MCF 10A (cell line): ENCODE results near the gene RSPO4. TPM values are rescaled to one million over a fixed set of nuclear protein-coding genes. Genes with fewer than 3 reads are reported as not detected.

Source experiments
- BruUV-seq: library from RNA; stranded (reverse); fragments of 400-500 nt; replicated peaks from 2 replicates; lab custom pipeline; 2021; lab: Mats Ljungman, UMichigan
- CTCF ChIA-PET: fragments of 300-600 bp; sonication (Branson Sonifier 250); formaldehyde crosslinking; extraction: SDS; loops from one replicate; lab custom pipeline; 2021; ENCODE audit warnings: antibody characterized with exemption, inconsistent platforms; lab: Yijun Ruan, JAX
- POLR2A ChIA-PET: fragments of 300-600, 350-650 bp; sonication (Branson Sonifier 250); formaldehyde crosslinking; extraction: SDS; loops from one replicate; lab custom pipeline; 2020; ENCODE audit warnings: antibody characterized with exemption, inconsistent platforms; lab: Yijun Ruan, JAX
- DNase-seq: peaks from one replicate; pipeline ENCODE4 v3.0.0-alpha.2; 2018; ENCODE audit not compliant: unreplicated experiment
- H3K27ac Mint-ChIP-seq: one replicate; pipeline ENCODE4 v1.8.0; 2022; ENCODE audit warnings: mild to moderate bottlenecking, low read depth, mixed read lengths; ENCODE audit not compliant: unreplicated experiment
- H3K27me3 Mint-ChIP-seq: one replicate; pipeline ENCODE4 v1.8.0; 2022; ENCODE audit warnings: mixed read lengths; ENCODE audit not compliant: insufficient read depth, unreplicated experiment
- H3K36me3 Mint-ChIP-seq: one replicate; pipeline ENCODE4 v1.8.0; 2022; ENCODE audit warnings: mild to moderate bottlenecking, moderate library complexity, mixed read lengths; ENCODE audit not compliant: insufficient read depth, unreplicated experiment
- H3K4me1 Mint-ChIP-seq: one replicate; pipeline ENCODE4 v1.8.0; 2022; ENCODE audit warnings: mixed read lengths; ENCODE audit not compliant: insufficient read depth, unreplicated experiment
- H3K4me3 Mint-ChIP-seq: one replicate; pipeline ENCODE4 v1.8.0; 2022; ENCODE audit warnings: mild to moderate bottlenecking, moderate library complexity, mixed read lengths; ENCODE audit not compliant: unreplicated experiment
- H3K9me3 Mint-ChIP-seq: one replicate; pipeline ENCODE4 v1.8.0; 2022; ENCODE audit warnings: mixed read lengths; ENCODE audit not compliant: unreplicated experiment
- intact Hi-C: fragments of 100-400 bp; cut with micrococcal nuclease; formaldehyde crosslinking; loops from 2 replicates; pipeline ENCODE4 v1.14.1; 2022
- total RNA-seq: library from RNA; stranded (reverse); gene quantifications from 2 replicates; pipeline ENCODE4 v1.2.3, GENCODE V29; 2022
- TF ChIP-seq, protein P1 (sequence below): fragments of 200-600 bp; IDR thresholded peaks from one replicate; pipeline ENCODE4 v1.8.0; 2022; ENCODE audit warnings: antibody characterized with exemption, mild to moderate bottlenecking; ENCODE audit not compliant: unreplicated experiment

RSPO4 gene
- total RNA-seq, 1 experiment from 2014 or later = not detected

DNA sequence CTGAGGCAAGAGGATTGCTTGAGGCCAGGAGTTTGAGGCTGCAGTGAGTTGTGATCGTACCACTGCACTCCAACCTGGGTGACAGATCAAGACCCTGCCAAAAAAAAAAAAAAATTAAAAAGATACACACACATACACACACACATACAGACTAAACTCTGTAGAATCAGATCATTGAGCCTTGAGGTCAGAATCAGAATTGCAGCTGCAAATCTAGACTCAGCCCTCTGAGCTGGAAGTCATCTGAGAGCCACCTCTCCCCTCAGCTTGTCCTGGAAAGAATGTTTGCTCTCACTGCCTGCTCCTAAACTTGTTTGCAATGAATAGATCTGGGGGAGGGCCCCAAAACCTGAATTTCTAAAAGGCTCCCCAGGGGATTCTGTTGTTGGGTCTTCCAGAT is 44.6 kb downstream of the RSPO4 start:
- ChIA-PET POLR2A (interaction anchor here (1.0 kb wide), 1 partner anchor 66 kb away, joined by 3 read pairs; no protein-coding TSS in a partner anchor), CTCF (interaction anchor here (0.6 to 9.0 kb wide), 36 partner anchors 8 to 393 kb away, joined by 3 to 464 read pairs (median 6); partner anchors contain the start of gene FAM110A)
- no peaks in the 10 kb centered on the region for H3K4me1 Mint-ChIP-seq
- no peaks in the 10 kb centered on the region for H3K36me3 Mint-ChIP-seq
- H3K27ac Mint-ChIP-seq = no peak overlapping the region
- no peaks in the 10 kb centered on the region for H3K9me3 Mint-ChIP-seq
- intact Hi-C loops = loop anchor here (5.0 kb wide), 1 partner anchor 255 kb away; no protein-coding TSS in a partner anchor
- BruUV-seq = no TSS peak
- no peak overlapping the region for H3K4me3 Mint-ChIP-seq
- TF ChIP-seq, protein P1, sequence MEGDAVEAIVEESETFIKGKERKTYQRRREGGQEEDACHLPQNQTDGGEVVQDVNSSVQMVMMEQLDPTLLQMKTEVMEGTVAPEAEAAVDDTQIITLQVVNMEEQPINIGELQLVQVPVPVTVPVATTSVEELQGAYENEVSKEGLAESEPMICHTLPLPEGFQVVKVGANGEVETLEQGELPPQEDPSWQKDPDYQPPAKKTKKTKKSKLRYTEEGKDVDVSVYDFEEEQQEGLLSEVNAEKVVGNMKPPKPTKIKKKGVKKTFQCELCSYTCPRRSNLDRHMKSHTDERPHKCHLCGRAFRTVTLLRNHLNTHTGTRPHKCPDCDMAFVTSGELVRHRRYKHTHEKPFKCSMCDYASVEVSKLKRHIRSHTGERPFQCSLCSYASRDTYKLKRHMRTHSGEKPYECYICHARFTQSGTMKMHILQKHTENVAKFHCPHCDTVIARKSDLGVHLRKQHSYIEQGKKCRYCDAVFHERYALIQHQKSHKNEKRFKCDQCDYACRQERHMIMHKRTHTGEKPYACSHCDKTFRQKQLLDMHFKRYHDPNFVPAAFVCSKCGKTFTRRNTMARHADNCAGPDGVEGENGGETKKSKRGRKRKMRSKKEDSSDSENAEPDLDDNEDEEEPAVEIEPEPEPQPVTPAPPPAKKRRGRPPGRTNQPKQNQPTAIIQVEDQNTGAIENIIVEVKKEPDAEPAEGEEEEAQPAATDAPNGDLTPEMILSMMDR = peak; percentile 20
- peaks cover 68% of the 10 kb centered on the region for H3K27me3 Mint-ChIP-seq
- DNase-seq = no peak

DNA sequence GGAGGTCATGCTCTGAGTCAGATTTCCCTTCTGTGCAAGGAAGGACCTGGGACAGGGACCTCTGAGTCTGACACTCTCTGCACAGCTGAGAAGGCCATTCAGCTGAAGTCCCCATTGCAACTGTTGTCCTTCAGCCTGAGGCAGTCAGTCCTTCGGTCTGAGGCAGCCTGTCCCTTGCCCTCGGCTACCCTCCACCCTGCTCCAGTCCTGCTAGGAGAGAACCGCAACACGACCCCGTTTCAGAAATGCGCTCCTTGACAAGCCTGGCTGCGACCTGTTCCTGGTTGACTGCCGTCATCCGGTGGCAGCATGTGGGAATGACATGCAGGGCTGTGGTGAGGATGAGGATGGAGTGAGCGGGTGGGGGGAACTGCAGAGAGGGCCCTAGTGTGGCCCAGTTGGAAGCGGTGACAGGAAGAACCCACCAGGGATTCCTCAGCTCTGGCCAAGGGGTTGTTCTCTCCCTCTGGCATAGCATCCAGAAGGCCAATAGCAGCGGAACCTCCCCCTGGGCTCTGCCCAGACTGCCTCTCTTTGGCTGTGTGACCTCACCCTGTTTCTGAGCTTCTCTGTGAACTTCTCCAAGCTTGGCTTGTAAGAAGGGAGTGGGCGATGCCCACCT is 45.7 kb downstream of the RSPO4 start:
- Mint-ChIP-seq H3K9me3 (no peaks in the 10 kb centered on the region), H3K36me3 (no peaks in the 10 kb centered on the region), H3K27me3 (peaks cover 67% of the 10 kb centered on the region), H3K27ac (no peak overlapping the region), H3K4me1 (no peaks in the 10 kb centered on the region), H3K4me3 (no peak overlapping the region)
- TF ChIP-seq, protein P1 = peak; percentile 100
- intact Hi-C loops = loop anchor here (1.0 to 5.0 kb wide), 2 partner anchors 140 to 256 kb away; no protein-coding TSS in a partner anchor
- peak; percentile 72 for DNase-seq
- ChIA-PET POLR2A (interaction anchor here (0.6 to 2.0 kb wide), 4 partner anchors 122 to 185 kb away, joined by 3 to 11 read pairs (median 4); no protein-coding TSS in a partner anchor), CTCF (interaction anchor here (0.6 to 9.0 kb wide), 81 partner anchors 9 to 719 kb away, joined by 3 to 464 read pairs (median 4); partner anchors contain the start of gene FAM110A)
- BruUV-seq = no TSS peak

DNA sequence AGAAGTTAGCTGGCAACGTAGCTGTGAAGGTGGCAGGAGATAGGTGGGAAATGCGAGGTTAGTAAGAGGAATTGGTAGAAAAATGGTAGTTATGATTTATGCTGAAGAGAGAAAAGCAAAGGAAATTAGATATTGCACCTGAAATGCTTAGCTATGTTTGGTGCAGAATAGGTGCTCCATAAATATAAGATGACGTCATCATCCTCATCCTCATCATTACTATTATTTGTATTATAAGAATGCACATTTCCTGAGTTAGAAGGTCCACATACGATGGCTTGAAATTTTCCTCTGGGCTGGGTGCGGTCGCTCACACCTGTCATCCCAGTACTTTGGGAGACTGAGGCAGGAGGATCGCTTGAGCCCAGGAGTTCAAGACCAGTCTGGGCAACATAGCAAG is 46.5 kb downstream of the RSPO4 start:
- Mint-ChIP-seq H3K9me3 (no peaks in the 10 kb centered on the region), H3K4me3 (no peak overlapping the region), H3K36me3 (no peaks in the 10 kb centered on the region), H3K27me3 (peaks cover 59% of the 10 kb centered on the region), H3K27ac (no peak overlapping the region), H3K4me1 (no peaks in the 10 kb centered on the region)
- TF ChIP-seq, protein P1 = no peak
- intact Hi-C loops = loop anchor here (1.0 to 5.0 kb wide), 2 partner anchors 139 to 257 kb away; no protein-coding TSS in a partner anchor
- ChIA-PET POLR2A (interaction anchor here (0.6 to 2.0 kb wide), 6 partner anchors 100 to 185 kb away, joined by 3 to 11 read pairs (median 3); partner anchors contain the start of gene FAM110A), CTCF (interaction anchor here (0.6 to 9.0 kb wide), 68 partner anchors 9 to 718 kb away, joined by 3 to 464 read pairs (median 4); partner anchors contain the start of gene FAM110A)
- no peak for DNase-seq
- BruUV-seq = no TSS peak

DNA sequence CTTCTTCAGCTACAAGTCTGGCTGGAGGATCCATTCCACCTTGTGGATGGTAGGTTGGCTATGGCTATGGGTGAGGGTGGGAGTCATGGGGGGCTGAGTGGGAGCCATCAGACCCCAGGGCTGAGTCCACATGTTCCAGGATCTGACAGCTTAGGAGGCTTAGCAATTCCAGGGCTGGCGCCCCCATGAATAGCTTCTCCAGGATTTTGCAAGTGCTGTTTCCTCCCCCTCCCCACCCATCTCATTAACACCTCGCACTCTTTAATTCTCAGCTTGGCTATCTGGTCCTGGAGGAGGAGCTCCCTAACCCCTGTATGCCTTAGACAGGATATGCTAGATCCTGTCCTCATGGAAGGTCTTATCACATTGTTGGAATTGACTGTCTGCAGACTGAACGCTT is 47.0 kb downstream of the RSPO4 start:
- Mint-ChIP-seq H3K27ac (no peak overlapping the region), H3K4me3 (no peak overlapping the region), H3K9me3 (no peaks in the 10 kb centered on the region), H3K4me1 (no peaks in the 10 kb centered on the region), H3K36me3 (no peaks in the 10 kb centered on the region), H3K27me3 (peaks cover 54% of the 10 kb centered on the region)
- intact Hi-C loops = loop anchor here (5.0 kb wide), 1 partner anchor 257 kb away; no protein-coding TSS in a partner anchor
- ChIA-PET CTCF (interaction anchor here (0.6 to 9.0 kb wide), 40 partner anchors 8 to 483 kb away, joined by 3 to 464 read pairs (median 5); partner anchors contain the start of gene FAM110A), POLR2A (interaction anchor here (1.0 to 2.0 kb wide), 4 partner anchors 101 to 140 kb away, joined by 3 to 11 read pairs (median 3); partner anchors contain the start of gene FAM110A)
- TF ChIP-seq, protein P1 = no peak
- no peak for DNase-seq
- BruUV-seq = no TSS peak
